ENCODE data around the gene ETNPPL. TPM values are rescaled to one million over a fixed set of nuclear protein-coding genes. Genes with fewer than 3 reads are reported as not detected.

Gene ETNPPL
- total RNA-seq, 4 donors from 2014 or later = not detected

- TF ChIP-seq POLR2A (IDR thresholded peaks at IDR 0.05) (no peak), CTCF (IDR thresholded peaks at IDR 0.05) (no peak)
- H3K9me3 ChIP-seq = no peaks in the 10 kb centered on the region
- H3K27me3 ChIP-seq = no peaks in the 10 kb centered on the region
- H3K36me3 ChIP-seq = no peaks in the 10 kb centered on the region
- no peaks in the 10 kb centered on the region for H3K4me1 ChIP-seq
- DNase-seq = no peak
- no peak overlapping the region for H3K27ac ChIP-seq
- intact Hi-C loops (cut with DNase I; ENCODE audit: low total_unique reads) = no loop called here
- no peak overlapping the region for H3K4me3 ChIP-seq
Measured at GRCh38 chr4:108703966-108704365, 58.9 kb downstream of the ETNPPL start.

GRCh38 chr4:108703370-108703769 is 59.5 kb downstream of the ETNPPL start:
- intact Hi-C loops (cut with DNase I; ENCODE audit: low total_unique reads) = no loop called here
- Histone ChIP-seq H3K4me1 (no peaks in the 10 kb centered on the region), H3K36me3 (no peaks in the 10 kb centered on the region), H3K27ac (no peak overlapping the region), H3K27me3 (no peaks in the 10 kb centered on the region), H3K4me3 (no peak overlapping the region), H3K9me3 (no peaks in the 10 kb centered on the region)
- no peak for DNase-seq
- TF ChIP-seq POLR2A (IDR thresholded peaks at IDR 0.05) = no peak
- TF ChIP-seq CTCF (IDR thresholded peaks at IDR 0.05) = no peak

- H3K9me3 ChIP-seq = no peaks in the 10 kb centered on the region
- no peak for DNase-seq
- intact Hi-C loops (cut with DNase I; ENCODE audit: low total_unique reads) = no loop called here
- no peak for TF ChIP-seq CTCF (IDR thresholded peaks at IDR 0.05)
- no peaks in the 10 kb centered on the region for H3K4me1 ChIP-seq
- no peak overlapping the region for H3K27ac ChIP-seq
- H3K4me3 ChIP-seq = no peak overlapping the region
- H3K27me3 ChIP-seq = no peaks in the 10 kb centered on the region
- no peaks in the 10 kb centered on the region for H3K36me3 ChIP-seq
Measured at GRCh38 chr4:108702960-108703359, 59.9 kb downstream of the ETNPPL start.

GRCh38 chr4:108700081-108700757 is 62.6 kb downstream of the ETNPPL start:
- no peak for DNase-seq
- Histone ChIP-seq H3K4me1 (no peaks in the 10 kb centered on the region), H3K27me3 (peaks cover 0 to 3% of the 10 kb centered on the region in 2 donors), H3K9me3 (no peaks in the 10 kb centered on the region), H3K27ac (no peak overlapping the region), H3K4me3 (no peak overlapping the region), H3K36me3 (no peaks in the 10 kb centered on the region)
- TF ChIP-seq POLR2A (IDR thresholded peaks at IDR 0.05) (no peak), CTCF (IDR thresholded peaks at IDR 0.05) (no peak)
- intact Hi-C loops (cut with DNase I; ENCODE audit: low total_unique reads) = no loop called here

- TF ChIP-seq CTCF (IDR thresholded peaks at IDR 0.05) (no peak), POLR2A (IDR thresholded peaks at IDR 0.05) (no peak)
- Histone ChIP-seq H3K27me3 (peaks cover 0 to 3% of the 10 kb centered on the region in 2 donors), H3K9me3 (no peaks in the 10 kb centered on the region), H3K4me3 (no peak overlapping the region), H3K4me1 (no peaks in the 10 kb centered on the region), H3K27ac (no peak overlapping the region), H3K36me3 (no peaks in the 10 kb centered on the region)
- intact Hi-C loops (cut with DNase I; ENCODE audit: low total_unique reads) = no loop called here
- DNase-seq = no peak
Measured at GRCh38 chr4:108696160-108696559, 66.7 kb downstream of the ETNPPL start.

Measured in uterus (tissue), 4 donors.